K562 (cell line): ENCODE data around the gene AP1G2. TPM values are rescaled to one million over a fixed set of nuclear protein-coding genes. Genes with fewer than 3 reads are reported as not detected.

Experiments
- E4F1 ChIP-seq: fragments of 250-450 bp; sonication (Bioruptor Pico); IDR thresholded peaks from 2 replicates; pipeline ENCODE4 v1.5.0; 2021; ENCODE audit warnings: mild to moderate bottlenecking, borderline replicate concordance
- ELF1 ChIP-seq: fragments of 200-800 bp; sonication (Bioruptor generic); IDR thresholded peaks from 2 replicates; pipeline ENCODE4 v1.6.1; 2016; ENCODE audit warnings: missing genetic modification characterization, missing compliant biosample characterization
- GATAD2B ChIP-seq: fragments of 450-650 bp; IDR thresholded peaks from 2 replicates; pipeline ENCODE4 v1.6.1; 2017; ENCODE audit warnings: mild to moderate bottlenecking, borderline replicate concordance
- NFXL1 ChIP-seq: fragments of 450-650 bp; formaldehyde crosslinking; IDR thresholded peaks from 2 replicates; pipeline ENCODE4 v1.4.0; 2021; ENCODE audit warnings: mild to moderate bottlenecking
- SRSF9 ChIP-seq: fragments of 200-400 bp; formaldehyde crosslinking; IDR thresholded peaks from 2 replicates; pipeline ENCODE4 v1.6.1; 2017; ENCODE audit warnings: low read depth, low read length, borderline replicate concordance
- TAL1 ChIP-seq: fragments of 450-650 bp; IDR thresholded peaks from 2 replicates; pipeline ENCODE4 v1.6.1; 2016; ENCODE audit warnings: mild to moderate bottlenecking
- THAP12 ChIP-seq: fragments of 250-450 bp; sonication (Bioruptor Pico); IDR thresholded peaks from 2 replicates; pipeline ENCODE4 v1.9.0; 2021; ENCODE audit warnings: mild to moderate bottlenecking, inconsistent platforms
- THRA ChIP-seq: fragments of 450-650 bp; IDR thresholded peaks from 2 replicates; pipeline ENCODE4 v1.6.1; 2017; ENCODE audit warnings: mild to moderate bottlenecking, moderate library complexity
- ZNF232 ChIP-seq: sonication (generic); formaldehyde crosslinking; IDR thresholded peaks from 2 replicates; pipeline ENCODE4 v1.8.0; 2022; ENCODE audit warnings: mild to moderate bottlenecking, missing genetic modification reagents
- ZNF75A ChIP-seq: fragments of 450-650 bp; formaldehyde crosslinking; IDR thresholded peaks from 2 replicates; pipeline ENCODE4 v1.4.0; 2020; ENCODE audit warnings: mild to moderate bottlenecking
- polyA plus RNA-seq, 8 experiments: library from polyadenylated mRNA; depleted of rRNA in 4 of 8; stranded (reverse) in 5 of 8; unstranded in 3 of 8; fragments of >200 nt; fragmentation: Nextera tagmentation in 2 of 8; fragmentation: Illumina TruSeq in 1 of 8; extraction: Ambion mirVana in 2 of 8; extraction: Trizol in 1 of 8; gene quantifications; 2 replicates each; pipeline versions ENCODE4 v1.2.1 to v1.2.3, GENCODE V29; 2011 to 2014; ENCODE audit warnings: inconsistent platforms in 1 of 8, missing spikeins in 1 of 8
- total RNA-seq, 7 experiments: library from RNA; depleted of rRNA in 6 of 7; stranded (reverse); fragments of >200 nt in 6 of 7; fragmentation: Illumina TruSeq in 2 of 7; extraction: Trizol in 2 of 7; gene quantifications; 2 replicates each; pipeline versions ENCODE4 v1.2.1 to v1.2.3, GENCODE V29; 2011 to 2021; ENCODE audit warnings: low replicate concordance in 1 of 7

AP1G2 gene
- total and polyA plus RNA-seq, 9 of the 15 experiments (the other 6 are each of a cell fraction or from before 2014, with no cell fraction given) = 19.1 to 83.5 (median 33.3) TPM

GRCh38 chr14:23579739-23580138 is 12.1 kb upstream of the AP1G2 start (continued):
- no peak for TF ChIP-seq THRA
- no peak for TF ChIP-seq GATAD2B
- TF ChIP-seq NFXL1 (CRISPR knock-in tag) = no peak
- no peak for TF ChIP-seq ZNF75A (CRISPR knock-in tag)
- no peak for TF ChIP-seq E4F1 (CRISPR knock-in tag)
- no peak for TF ChIP-seq THAP12 (CRISPR knock-in tag)
- no peak for TF ChIP-seq ELF1 (tag)
- no peak for TF ChIP-seq TAL1
- no peak for TF ChIP-seq SRSF9
- TF ChIP-seq ZNF232 = no peak
